CD14-positive monocyte (primary cell): Measurements from ENCODE around the gene NBAS. TPM values are rescaled to one million over a fixed set of nuclear protein-coding genes. Genes with fewer than 3 reads are reported as not detected.

Source experiments
- DNase-seq, 3 donors: peaks; one replicate each; pipeline ENCODE4 v3.0.0-alpha.2; 2011 to 2022
- H2AFZ ChIP-seq: 2 replicates; pipeline ENCODE4 v1.6.0; 2012; ENCODE audit warnings: mild to moderate bottlenecking, low read depth, low read length, inconsistent platforms; ENCODE audit not compliant: insufficient read depth, poor library complexity, severe bottlenecking
- H3K27ac ChIP-seq, 2 donors: 1 replicate in 1 of 2; 2 replicates in 1 of 2; pipeline ENCODE4 v1.5.1; 2012 to 2013; ENCODE audit warnings: low read length in 2 of 2, control low read depth in 1 of 2, inconsistent platforms in 1 of 2, low read depth in 1 of 2, mild to moderate bottlenecking in 1 of 2
- H3K27me3 ChIP-seq, 2 donors: one replicate each; pipeline versions ENCODE4 v1.6.0 to v1.6.1; 2011 to 2013; ENCODE audit warnings: low read length in 2 of 2; ENCODE audit not compliant: control insufficient read depth in 2 of 2, insufficient read depth in 2 of 2
- H3K36me3 ChIP-seq, 2 donors: replicated peaks in 1 of 2; 1 replicate in 1 of 2; 2 replicates in 1 of 2; pipeline versions ENCODE4 v1.5.1 to v1.6.1; 2012 to 2013; ENCODE audit warnings: low read length in 2 of 2, control low read depth in 1 of 2, inconsistent platforms in 1 of 2, mild to moderate bottlenecking in 1 of 2; ENCODE audit not compliant: insufficient read depth in 2 of 2, control insufficient read depth in 1 of 2
- H3K4me1 ChIP-seq, 2 donors: 1 replicate in 1 of 2; 2 replicates in 1 of 2; pipeline versions ENCODE4 v1.5.1 to v1.6.1; 2012 to 2013; ENCODE audit warnings: low read length in 2 of 2, control low read depth in 1 of 2, inconsistent platforms in 1 of 2, mild to moderate bottlenecking in 1 of 2, moderate library complexity in 1 of 2; ENCODE audit not compliant: insufficient read depth in 2 of 2, control insufficient read depth in 1 of 2
- H3K4me2 ChIP-seq: replicated peaks from 2 replicates; pipeline ENCODE3; 2012; ENCODE audit warnings: low read length, moderate library complexity, mild to moderate bottlenecking; ENCODE audit not compliant: poor library complexity, severe bottlenecking; ENCODE audit errors: extremely low read depth
- H3K4me3 ChIP-seq, 3 experiments: fragments of 200-600 bp in 1 of 3; sonication (generic) in 1 of 3; replicated peaks in 1 of 3; 1 replicate in 2 of 3; 2 replicates in 1 of 3; pipeline ENCODE4 v1.5.1; 2011 to 2013; ENCODE audit warnings: low read length in 3 of 3, mild to moderate bottlenecking in 3 of 3, control low read depth in 2 of 3, low read depth in 2 of 3, inconsistent platforms in 1 of 3, moderate library complexity in 1 of 3
- H3K79me2 ChIP-seq: 2 replicates; pipeline ENCODE4 v1.6.0; 2012; ENCODE audit warnings: mild to moderate bottlenecking, control low read depth, inconsistent platforms, low read length, moderate library complexity; ENCODE audit not compliant: insufficient read depth
- H3K9ac ChIP-seq: 2 replicates; pipeline ENCODE4 v1.6.0; 2017; ENCODE audit warnings: low read length, mild to moderate bottlenecking; ENCODE audit not compliant: insufficient read depth, poor library complexity, severe bottlenecking
- H3K9me3 ChIP-seq, 2 donors: replicated peaks in 1 of 2; 1 replicate in 1 of 2; 2 replicates in 1 of 2; pipeline versions ENCODE4 v1.5.1 to v1.6.1; 2012 to 2013; ENCODE audit warnings: low read length in 2 of 2, control low read depth in 1 of 2; ENCODE audit not compliant: control insufficient read depth in 1 of 2, insufficient read depth in 1 of 2
- H4K20me1 ChIP-seq: 2 replicates; pipeline ENCODE4 v1.6.0; 2012; ENCODE audit warnings: mild to moderate bottlenecking, low read length, control low read depth, moderate library complexity; ENCODE audit not compliant: insufficient read depth
- H3K27ac Mint-ChIP-seq, 7 donors: one replicate each; pipeline ENCODE4 v1.8.0; 2020; ENCODE audit warnings: mild to moderate bottlenecking in 7 of 7, mixed read lengths in 7 of 7, moderate library complexity in 6 of 7, inconsistent platforms in 2 of 7
- H3K27me3 Mint-ChIP-seq, 3 donors: one replicate each; pipeline ENCODE4 v1.8.0; 2021 to 2022; ENCODE audit warnings: low read depth in 3 of 3, mild to moderate bottlenecking in 3 of 3, mixed read lengths in 3 of 3, moderate library complexity in 3 of 3, inconsistent platforms in 1 of 3
- H3K36me3 Mint-ChIP-seq, 2 donors: one replicate each; pipeline ENCODE4 v1.8.0; 2020; ENCODE audit warnings: mixed read lengths in 2 of 2, inconsistent platforms in 1 of 2, mild to moderate bottlenecking in 1 of 2
- H3K4me1 Mint-ChIP-seq: one replicate; pipeline ENCODE4 v1.8.0; 2020; ENCODE audit warnings: mild to moderate bottlenecking, mixed read lengths
- H3K4me3 Mint-ChIP-seq, 2 donors: one replicate each; pipeline ENCODE4 v1.8.0; 2020; ENCODE audit warnings: mild to moderate bottlenecking in 2 of 2, mixed read lengths in 2 of 2, moderate library complexity in 1 of 2
- H3K9me3 Mint-ChIP-seq, 7 donors: one replicate each; pipeline ENCODE4 v1.8.0; 2020 to 2022; ENCODE audit warnings: mixed read lengths in 7 of 7, mild to moderate bottlenecking in 6 of 7, moderate library complexity in 6 of 7, inconsistent platforms in 2 of 7
- WGBS: methylation state at CpG from one replicate; pipeline ENCODE4 v1.1.5; 2013; ENCODE audit warnings: missing lambda C conversion rate; ENCODE audit not compliant: insufficient coverage; 5-methylcytosine and 5-hydroxymethylcytosine counted together
- intact Hi-C, 2 donors: fragments of 100-400 bp; cut with micrococcal nuclease; formaldehyde crosslinking; loops; one replicate each; pipeline versions ENCODE4 v1.15.0 to v1.15.1; 2023
- polyA plus RNA-seq, 3 donors: library from polyadenylated mRNA; depleted of rRNA in 1 of 3; unstranded in 2 of 3; stranded (reverse) in 1 of 3; fragments of 300-500 nt in 2 of 3; fragments of >200 nt in 1 of 3; fragmentation: Illumina TruSeq in 2 of 3; gene quantifications; 1 replicate in 2 of 3; 2 replicates in 1 of 3; pipeline ENCODE4 v1.2.3, GENCODE V29; 2012 to 2021
- TF ChIP-seq, protein P1 (sequence below): fragments of 200-600 bp; IDR thresholded peaks from one replicate; pipeline ENCODE4 v1.8.0; 2022; ENCODE audit warnings: antibody characterized with exemption, mild to moderate bottlenecking

Gene NBAS
- polyA plus RNA-seq, 3 donors = 8.9 to 10.9 (median 8.9) TPM

- Mint-ChIP-seq H3K9me3 (peaks cover 8 to 19% (median 15%) of the 10 kb centered on the region in 7 donors), H3K4me3 (no peak overlapping the region), H3K36me3 (peaks cover 31 to 41% of the 10 kb centered on the region in 2 donors), H3K27me3 (no peaks in the 10 kb centered on the region), H3K27ac (no peak overlapping the region), H3K4me1 (no peaks in the 10 kb centered on the region)
- TF ChIP-seq, protein P1, sequence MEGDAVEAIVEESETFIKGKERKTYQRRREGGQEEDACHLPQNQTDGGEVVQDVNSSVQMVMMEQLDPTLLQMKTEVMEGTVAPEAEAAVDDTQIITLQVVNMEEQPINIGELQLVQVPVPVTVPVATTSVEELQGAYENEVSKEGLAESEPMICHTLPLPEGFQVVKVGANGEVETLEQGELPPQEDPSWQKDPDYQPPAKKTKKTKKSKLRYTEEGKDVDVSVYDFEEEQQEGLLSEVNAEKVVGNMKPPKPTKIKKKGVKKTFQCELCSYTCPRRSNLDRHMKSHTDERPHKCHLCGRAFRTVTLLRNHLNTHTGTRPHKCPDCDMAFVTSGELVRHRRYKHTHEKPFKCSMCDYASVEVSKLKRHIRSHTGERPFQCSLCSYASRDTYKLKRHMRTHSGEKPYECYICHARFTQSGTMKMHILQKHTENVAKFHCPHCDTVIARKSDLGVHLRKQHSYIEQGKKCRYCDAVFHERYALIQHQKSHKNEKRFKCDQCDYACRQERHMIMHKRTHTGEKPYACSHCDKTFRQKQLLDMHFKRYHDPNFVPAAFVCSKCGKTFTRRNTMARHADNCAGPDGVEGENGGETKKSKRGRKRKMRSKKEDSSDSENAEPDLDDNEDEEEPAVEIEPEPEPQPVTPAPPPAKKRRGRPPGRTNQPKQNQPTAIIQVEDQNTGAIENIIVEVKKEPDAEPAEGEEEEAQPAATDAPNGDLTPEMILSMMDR = no peak
- 100% methylated on average over 1 of the region's 2 CpGs for WGBS
- no peaks in the 10 kb centered on the region for H3K27me3 ChIP-seq
- no peak overlapping the region for H2AFZ ChIP-seq
- no peak overlapping the region for H3K27ac ChIP-seq
- peaks cover 0 to 12% of the 10 kb centered on the region in 2 donors for H3K36me3 ChIP-seq
- no peak overlapping the region for H3K4me2 ChIP-seq
- intact Hi-C loops = no loop called here
- H3K79me2 ChIP-seq = no peaks in the 10 kb centered on the region
- H3K4me1 ChIP-seq = no peaks in the 10 kb centered on the region
- no peak overlapping the region for H3K9ac ChIP-seq
- peaks cover 18% of the 10 kb centered on the region in 2 donors for H3K9me3 ChIP-seq
- no peak overlapping the region for H3K4me3 ChIP-seq
- DNase-seq = no peak
- no peaks in the 10 kb centered on the region for H4K20me1 ChIP-seq
Measured at GRCh38 chr2:15262792-15263191, 298.3 kb downstream of the NBAS start.

- Mint-ChIP-seq H3K27ac (no peak overlapping the region), H3K4me3 (no peak overlapping the region), H3K27me3 (no peaks in the 10 kb centered on the region), H3K4me1 (no peaks in the 10 kb centered on the region), H3K36me3 (peaks cover 30 to 39% of the 10 kb centered on the region in 2 donors), H3K9me3 (peaks cover 12 to 22% (median 19%) of the 10 kb centered on the region in 7 donors)
- Histone ChIP-seq H3K36me3 (peaks cover 0 to 12% of the 10 kb centered on the region in 2 donors), H3K4me2 (no peak overlapping the region), H3K9ac (no peak overlapping the region), H3K79me2 (no peaks in the 10 kb centered on the region), H2AFZ (no peak overlapping the region), H3K4me1 (no peaks in the 10 kb centered on the region), H3K4me3 (no peak overlapping the region), H3K9me3 (peaks cover 18 to 22% of the 10 kb centered on the region in 2 donors), H3K27ac (no peak overlapping the region), H4K20me1 (no peaks in the 10 kb centered on the region), H3K27me3 (no peaks in the 10 kb centered on the region)
- WGBS = no CpG with 5 or more reads among the region's 2 CpGs
- TF ChIP-seq, protein P1 = no peak
- DNase-seq = no peak
- intact Hi-C loops = no loop called here
Measured at GRCh38 chr2:15260835-15261234, 300.3 kb downstream of the NBAS start.
